ENCODE measurements around the gene SYNPO2.
"Not testable (repeated sequence)": the region's sequence is repeated elsewhere in the genome, so short reads cannot be mapped to it uniquely, and the experiment has no call there.

Gene SYNPO2

GRCh38 chr4:118977100-118977499 is 88.4 kb downstream of the SYNPO2 start:
- not testable (repeated sequence) for DNase-seq

DNA sequence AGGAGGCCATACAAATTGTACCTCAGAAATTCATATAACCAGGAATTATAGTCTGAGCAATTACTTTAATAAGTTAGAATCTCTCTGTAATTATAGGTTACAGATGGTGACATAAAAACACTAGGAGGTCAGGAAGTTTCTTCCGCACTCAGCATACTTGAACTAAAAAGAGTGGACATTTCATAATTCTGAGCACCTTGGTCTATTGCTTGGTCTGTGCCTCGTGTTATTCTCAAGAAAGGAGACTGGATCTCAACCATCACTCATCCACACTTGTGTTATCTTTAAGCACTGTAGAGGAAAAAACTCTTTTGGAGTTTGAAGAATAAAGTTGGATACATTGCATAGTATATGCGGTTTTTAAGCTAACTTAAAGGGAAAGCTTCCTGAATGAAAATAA is 91.1 kb downstream of the SYNPO2 start:
- DNase-seq: no peak

DNA sequence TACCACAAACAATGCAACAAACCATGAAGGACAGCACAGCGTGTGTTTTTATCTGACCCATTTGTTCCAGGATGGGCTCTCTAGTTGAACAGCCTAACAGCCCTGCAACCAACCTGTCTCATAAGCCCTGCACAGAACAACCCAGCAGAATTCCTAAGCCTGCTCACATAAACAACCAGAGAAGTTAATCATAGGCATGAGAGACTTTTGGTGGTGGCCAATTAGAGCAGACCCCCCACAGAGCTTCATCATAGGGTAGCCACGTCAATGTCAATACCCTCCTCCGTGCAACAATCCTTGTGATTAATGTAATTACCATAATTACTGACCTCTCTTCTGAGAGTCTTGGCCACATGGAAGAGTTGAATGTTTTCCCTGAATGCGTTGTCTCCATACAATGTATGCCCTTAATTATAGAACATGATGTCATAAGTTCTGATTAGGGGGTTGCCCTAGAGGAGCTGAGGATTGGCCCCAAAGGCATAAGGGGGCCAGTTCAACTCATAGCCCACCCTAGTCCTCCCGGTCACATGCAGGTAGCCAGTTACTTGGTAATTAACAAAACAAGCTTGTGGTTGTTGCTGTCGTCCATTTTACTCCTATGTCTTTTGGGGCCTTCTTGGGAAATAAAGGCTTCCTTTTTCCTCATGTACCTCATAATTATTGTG is 92.7 kb downstream of the SYNPO2 start:
- DNase-seq: no peak

DNA sequence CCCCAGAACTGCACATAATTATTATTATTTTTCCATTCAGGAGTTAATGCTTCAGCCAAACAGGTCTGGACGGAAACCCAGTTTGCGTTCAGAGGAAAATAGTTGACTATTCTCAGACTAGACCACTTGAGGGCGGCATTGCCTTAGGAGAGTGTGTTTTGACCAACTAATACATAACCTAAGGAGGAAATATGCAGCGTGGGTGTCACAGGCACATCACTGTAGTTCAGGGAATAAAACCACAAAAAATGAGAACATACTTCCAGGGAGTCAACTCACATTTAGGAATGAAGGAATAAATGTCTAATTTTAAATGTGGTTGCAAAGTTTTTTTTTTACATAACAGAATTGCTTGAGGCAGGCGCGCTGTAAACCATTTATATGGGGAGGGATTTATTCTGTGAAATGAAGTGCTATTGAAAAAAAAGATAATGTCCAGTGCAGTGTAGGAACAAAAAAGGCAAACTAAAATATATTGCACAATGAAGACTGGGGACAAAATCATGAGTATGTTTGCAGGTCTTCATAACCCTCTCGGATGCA is 93.3 kb downstream of the SYNPO2 start:
- DNase-seq: no peak

DNA sequence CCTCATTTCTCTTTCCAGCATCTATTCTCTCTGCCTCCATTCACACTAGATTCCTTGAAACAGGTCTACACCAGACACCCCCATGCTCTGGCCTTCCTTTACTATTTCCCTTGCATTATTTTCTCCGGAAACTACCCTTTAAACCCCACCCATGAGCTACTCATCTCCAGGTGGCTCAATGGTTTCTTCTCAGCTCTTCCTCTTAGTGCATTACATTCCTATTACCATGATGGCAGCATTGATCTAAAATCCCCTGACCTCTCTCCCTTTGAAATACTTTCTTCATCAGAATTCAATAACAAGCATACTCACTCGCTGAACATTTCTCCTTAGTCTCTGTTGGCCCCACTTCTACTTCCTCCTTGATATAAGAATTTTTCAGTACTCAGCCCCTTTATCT is 94.6 kb downstream of the SYNPO2 start:
- DNase-seq: no peak

- no peak for DNase-seq
These were observed 95.2 kb downstream of the SYNPO2 start for GRCh38 chr4:118983831-118984230.

- DNase-seq: no peak
These were observed 96.7 kb downstream of the SYNPO2 start for GRCh38 chr4:118985170-118986000.

GRCh38 chr4:118987959-118988634 is 99.4 kb downstream of the SYNPO2 start:
- no peak for DNase-seq

- DNase-seq: no peak
These were observed 100.0 kb downstream of the SYNPO2 start for GRCh38 chr4:118988635-118988972.

DNA sequence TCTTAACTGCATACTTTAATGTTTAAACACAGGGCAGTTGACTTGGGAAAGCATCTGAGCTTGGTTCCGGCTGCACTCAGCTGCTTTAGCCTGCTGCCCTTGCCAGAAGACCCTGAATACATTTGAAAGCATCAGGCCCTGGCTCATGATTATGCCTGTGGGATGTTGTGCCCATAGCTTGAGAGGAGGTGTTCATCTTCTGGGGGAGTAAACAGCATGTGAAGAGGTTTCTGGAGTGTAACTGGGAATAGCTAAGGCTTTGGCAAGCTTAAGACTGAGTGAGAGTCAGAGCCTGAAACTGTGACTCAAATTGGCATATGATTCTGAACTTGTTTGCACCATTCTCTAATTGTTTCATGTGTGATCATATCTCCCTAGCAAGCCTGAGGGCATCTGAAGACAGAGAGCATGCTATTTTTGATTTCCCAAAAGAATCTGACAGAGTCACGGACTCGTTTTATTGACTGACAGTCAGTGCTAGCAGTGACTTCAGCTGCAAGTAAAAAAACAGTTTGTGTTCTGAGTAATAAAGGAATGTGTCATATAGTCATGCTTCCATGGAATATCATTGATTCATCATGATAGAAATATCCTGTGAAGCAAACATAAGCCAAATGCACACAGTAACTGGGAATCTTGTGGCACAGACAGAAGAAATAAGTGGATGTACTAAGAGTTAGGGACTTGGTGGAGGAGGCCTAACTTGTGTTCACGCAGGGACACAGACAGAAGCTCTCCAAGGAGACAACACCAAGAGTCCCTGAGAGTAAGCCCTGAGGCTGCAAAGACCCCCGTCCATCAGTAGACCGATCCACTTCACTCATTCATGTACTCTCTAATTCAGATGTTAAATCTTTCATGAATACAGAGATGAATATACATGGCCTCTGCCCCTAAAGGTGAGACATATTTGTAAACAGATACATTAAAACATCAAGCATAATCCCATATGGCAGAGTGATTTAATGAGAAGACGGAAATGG is 100.7 kb downstream of the SYNPO2 start:
- DNase-seq: no peak

DNA sequence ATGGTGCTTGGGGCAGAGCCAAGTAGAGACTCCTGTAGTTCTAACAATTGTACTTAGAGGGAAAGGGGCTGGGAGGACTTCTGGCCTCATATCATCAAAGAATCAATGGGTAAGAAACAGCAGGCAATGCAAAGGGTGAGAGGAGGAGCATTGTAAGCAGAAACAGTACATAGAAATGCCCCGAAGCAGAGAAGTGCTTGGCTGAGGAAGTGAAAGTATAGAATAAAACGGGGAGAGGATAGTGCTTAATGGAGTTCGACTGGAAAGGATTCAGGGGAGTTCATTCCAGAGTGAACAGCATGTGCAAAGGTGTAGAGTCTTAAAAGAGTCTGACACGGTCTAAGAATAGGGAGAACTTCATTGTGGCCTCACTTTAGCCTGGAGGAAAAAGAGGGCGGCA is 103.0 kb downstream of the SYNPO2 start:
- DNase-seq: no peak

- no peak for DNase-seq
These were observed 103.5 kb downstream of the SYNPO2 start for GRCh38 chr4:118992149-118992548.

GRCh38 chr4:118993333-118993732 is 104.7 kb downstream of the SYNPO2 start:
- DNase-seq: no peak

DNA sequence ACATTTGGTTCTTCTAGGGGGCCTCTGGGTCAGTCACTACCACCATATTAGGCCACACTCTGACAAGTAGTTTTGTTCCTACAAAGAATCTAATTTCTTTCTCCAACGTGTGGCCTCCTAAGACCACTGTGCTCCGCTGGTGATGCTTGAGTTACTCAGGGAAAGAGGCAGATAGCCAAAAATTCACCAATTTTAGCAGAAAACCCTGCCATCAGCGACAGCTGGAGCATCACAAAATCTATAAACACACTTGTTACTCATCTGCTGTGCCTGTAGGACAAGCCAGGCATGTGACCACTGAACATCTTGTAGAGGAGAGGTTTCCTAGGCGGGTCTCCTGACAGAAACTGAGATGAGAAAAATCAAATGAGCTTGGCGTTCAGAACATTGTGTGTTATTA is 105.4 kb downstream of the SYNPO2 start:
- DNase-seq: no peak

DNA sequence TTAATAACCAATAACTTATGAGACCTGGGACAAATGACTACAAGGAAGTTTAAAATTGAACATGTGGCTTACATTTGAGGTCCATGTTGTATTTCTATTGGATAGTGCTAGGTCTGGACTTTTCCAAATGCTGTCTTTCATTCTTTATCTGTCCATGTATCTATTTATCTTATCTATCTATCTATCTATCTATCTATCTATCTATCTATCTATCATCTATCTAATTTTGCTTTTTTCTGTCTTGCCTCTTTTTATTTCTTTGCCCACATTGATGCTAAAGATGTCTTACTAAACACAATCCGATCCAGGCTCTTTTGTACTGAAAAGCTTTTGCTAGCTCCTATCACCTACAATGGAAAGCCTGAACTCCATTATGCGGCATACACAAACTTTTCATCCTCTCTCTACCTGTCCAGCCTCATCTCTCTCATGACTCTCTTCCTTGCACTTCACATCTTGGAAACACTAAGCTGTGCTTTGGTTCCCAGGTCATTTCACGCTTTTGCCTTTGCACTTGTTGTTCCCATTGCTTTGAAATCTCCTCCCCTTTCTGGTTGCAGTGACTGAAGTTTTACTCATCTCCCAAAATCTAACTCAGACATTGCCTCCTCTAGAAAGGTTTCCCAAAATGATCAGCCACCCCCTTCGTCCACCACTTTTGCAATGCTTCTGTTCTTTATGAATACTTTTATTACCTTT is 107.2 kb downstream of the SYNPO2 start:
- no peak for DNase-seq

- DNase-seq: no peak
These were observed 108.9 kb downstream of the SYNPO2 start for GRCh38 chr4:118997601-118998000.

DNA sequence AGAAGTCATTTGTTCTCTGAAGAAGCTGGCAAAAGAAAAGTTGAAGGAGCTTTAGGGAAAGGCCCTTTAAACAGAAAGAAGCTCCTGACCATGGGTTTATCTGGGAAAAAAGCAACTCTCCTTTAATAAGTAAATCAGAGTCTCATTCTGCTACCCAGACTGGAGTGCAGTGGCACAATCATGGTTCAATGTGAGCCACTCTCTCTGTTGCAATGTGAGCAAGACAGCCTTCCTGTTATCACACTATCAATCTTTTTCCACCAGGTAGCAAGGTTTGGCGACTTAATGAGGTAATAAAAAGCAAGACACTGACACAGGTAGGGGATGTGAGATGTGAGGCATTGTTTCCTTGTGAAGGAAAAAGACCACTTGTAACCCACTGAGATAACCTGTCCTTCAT is 111.3 kb downstream of the SYNPO2 start:
- DNase-seq: no peak

DNA sequence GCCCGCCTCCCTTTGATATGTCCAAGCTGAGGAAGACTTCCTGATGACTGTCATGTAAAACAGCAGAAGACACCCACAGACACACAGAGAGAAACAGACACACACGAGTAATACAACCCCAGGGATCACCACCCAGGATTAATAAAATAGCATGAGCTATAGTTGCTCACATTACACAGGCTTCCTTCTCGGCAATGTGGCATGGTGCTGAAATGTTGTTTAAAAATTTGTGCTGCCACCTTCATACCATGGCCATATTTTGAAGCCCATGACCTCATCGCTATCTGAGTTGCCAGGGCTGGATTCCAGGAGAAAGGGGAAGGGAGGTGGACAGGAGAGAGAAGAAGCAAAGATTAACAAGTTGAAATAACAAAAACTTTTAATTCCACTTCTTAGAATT is 111.7 kb downstream of the SYNPO2 start:
- no peak for DNase-seq

GRCh38 chr4:119002476-119002875 is 113.8 kb downstream of the SYNPO2 start:
- DNase-seq: no peak

GRCh38 chr4:119003001-119003400 is 114.3 kb downstream of the SYNPO2 start:
- DNase-seq: not testable (repeated sequence)

GRCh38 chr4:119005928-119006460 is 117.3 kb downstream of the SYNPO2 start:
- no peak for DNase-seq

GRCh38 chr4:119008761-119009160 is 120.1 kb downstream of the SYNPO2 start:
- no peak for DNase-seq

All from GF-D8 (cell line).